A549 (cell line): ENCODE results near the gene WNT11.

Experiments
- CEBPB ChIP-seq, 2 experiments: fragments of >200 bp in 1 of 2; sonication (Bioruptor Twin) in 1 of 2; formaldehyde crosslinking in 1 of 2; IDR thresholded peaks; 2 replicates each; pipeline ENCODE4 v1.6.1; 2012 to 2016
- CTCF ChIP-seq: fragments of >200 bp; sonication (Bioruptor Twin); formaldehyde crosslinking; IDR thresholded peaks from 3 replicates; pipeline ENCODE4 v1.5.1; 2016
- EP300 ChIP-seq, 2 experiments: fragments of >200 bp; sonication (Bioruptor Twin); formaldehyde crosslinking; IDR thresholded peaks; 2 replicates in 1 of 2; 3 replicates in 1 of 2; pipeline ENCODE4 v1.6.1; 2016 to 2017
- ESRRA ChIP-seq: fragments of 150-350 bp; IDR thresholded peaks from 2 replicates; pipeline ENCODE4 v1.6.1; 2014; ENCODE audit warnings: mild to moderate bottlenecking, low read length, borderline replicate concordance
- HDAC2 ChIP-seq: fragments of 200-600 bp; sonication (generic); IDR thresholded peaks from 2 replicates; pipeline ENCODE4 v1.6.1; 2016
- HMGXB4 ChIP-seq: fragments of 250-450 bp; sonication (Bioruptor Pico); IDR thresholded peaks from 2 replicates; pipeline ENCODE4 v1.5.0; 2021; ENCODE audit warnings: mild to moderate bottlenecking, moderate library complexity, borderline replicate concordance
- KDM1A ChIP-seq: fragments of 200-600 bp; sonication (generic); IDR thresholded peaks from 2 replicates; pipeline ENCODE4 v1.6.1; 2016; ENCODE audit warnings: low read depth, mild to moderate bottlenecking
- MAX ChIP-seq: IDR thresholded peaks from 2 replicates; pipeline ENCODE4 v1.6.1; 2012
- MYC ChIP-seq: IDR thresholded peaks from 2 replicates; pipeline ENCODE4 v1.6.1; 2012; ENCODE audit warnings: mild to moderate bottlenecking, inconsistent platforms, low read length, improper control_type of control experiment, borderline replicate concordance
- POLR2A ChIP-seq: IDR thresholded peaks from 2 replicates; pipeline ENCODE4 v1.6.1; 2012; ENCODE audit warnings: mild to moderate bottlenecking, low read length
- POLR2AphosphoS2 ChIP-seq: conservative IDR thresholded peaks from 2 replicates; pipeline ENCODE4 v1.6.1; 2012; ENCODE audit warnings: low read length, improper control_type of control experiment, inconsistent platforms
- RAD21 ChIP-seq, 2 experiments: fragments of >200 bp in 1 of 2; sonication (Bioruptor Twin) in 1 of 2; formaldehyde crosslinking in 1 of 2; IDR thresholded peaks in 1 of 2; conservative IDR thresholded peaks in 1 of 2; 2 replicates in 1 of 2; 3 replicates in 1 of 2; pipeline ENCODE4 v1.6.1; 2012 to 2018; ENCODE audit warnings: inconsistent platforms in 1 of 2
- ZSCAN20 ChIP-seq: fragments of 250-450 bp; sonication (Bioruptor Pico); IDR thresholded peaks from 2 replicates; pipeline ENCODE4 v1.8.0; 2022; ENCODE audit warnings: mild to moderate bottlenecking, moderate library complexity

- TF ChIP-seq CTCF: no peak
- TF ChIP-seq POLR2A: no peak
- no peak for TF ChIP-seq HMGXB4 (CRISPR knock-in tag)
- TF ChIP-seq MAX: no peak
- TF ChIP-seq CEBPB (IDR thresholded peaks at IDR 0.05): no peak
- no peak for TF ChIP-seq EP300 (IDR thresholded peaks at IDR 0.05)
- no peak for TF ChIP-seq MYC
- TF ChIP-seq POLR2AphosphoS2: no peak
- TF ChIP-seq HDAC2: no peak
- TF ChIP-seq ZSCAN20: no peak
- TF ChIP-seq RAD21 (conservative IDR thresholded peaks at IDR 0.05 in 1 of 2, IDR thresholded peaks at IDR 0.05 in 1 of 2): no peak
- no peak for TF ChIP-seq KDM1A
- TF ChIP-seq ESRRA: no peak
Measured at GRCh38 chr11:76167590-76167989, 38.7 kb downstream of the WNT11 start.
